GM21360 (cell line): ENCODE data around the gene BLNK.

Experiments used
- ATAC-seq: cut with Tn5 transposase; IDR thresholded peaks from one replicate; pipeline ENCODE4 v1.9.1; 2021; ENCODE audit warnings: mild to moderate bottlenecking, moderate library complexity; ENCODE audit not compliant: unreplicated experiment

Gene BLNK

GRCh38 chr10:96165726-96166125, 105.6 kb downstream of the BLNK start:
- no peak for ATAC-seq

- ATAC-seq: no peak
Measured at GRCh38 chr10:96153070-96153469, 118.3 kb downstream of the BLNK start.

- no peak for ATAC-seq
Measured at GRCh38 chr10:96152437-96152836, 118.9 kb downstream of the BLNK start.
